GM12891 (cell line): ENCODE measurements around the gene SYPL1.

Experiments used
- POLR2A ChIP-seq: IDR thresholded peaks from 2 replicates; pipeline ENCODE4 v1.6.1; 2011; ENCODE audit warnings: low read depth, low read length, control low read depth
- POLR2AphosphoS5 ChIP-seq: IDR thresholded peaks from 2 replicates; pipeline ENCODE4 v1.6.1; 2011; ENCODE audit warnings: low read depth, low read length, control low read depth
- POU2F2 ChIP-seq: IDR thresholded peaks from 2 replicates; pipeline ENCODE4 v1.6.1; 2011; ENCODE audit warnings: low read depth, mild to moderate bottlenecking, control low read depth, low read length, moderate library complexity
- TAF1 ChIP-seq: IDR thresholded peaks from 2 replicates; pipeline ENCODE4 v1.6.1; 2011; ENCODE audit warnings: low read depth, low read length, control low read depth

- TF ChIP-seq POLR2AphosphoS5: no peak
- TF ChIP-seq POLR2A: no peak
- TF ChIP-seq TAF1: no peak
- TF ChIP-seq POU2F2: no peak
Observed at GRCh38 chr7:106116161-106116704, 4.1 kb upstream of the SYPL1 start.
